ENCODE data around the gene ZNF428. TPM values are rescaled to one million over a fixed set of nuclear protein-coding genes. Genes with fewer than 3 reads are reported as not detected.

ZNF428 gene
- total RNA-seq, 1 donor from 2014 or later, result 52.5 TPM

GRCh38 chr19:43648633-43649032 is 29.2 kb upstream of the ZNF428 start:
- H3K27ac Mint-ChIP-seq (ENCODE audit: unreplicated experiment), result no peak overlapping the region
- TF ChIP-seq CTCF (IDR thresholded peaks at IDR 0.05), result no peak
- H3K27me3 Mint-ChIP-seq (ENCODE audit: low read depth), result no peaks in the 10 kb centered on the region
- no peak for DNase-seq (ENCODE audit: low spot score)
- H3K36me3 Mint-ChIP-seq (ENCODE audit: low read depth), result peaks cover 20% of the 10 kb centered on the region
- peaks cover 6% of the 10 kb centered on the region for H3K9me3 Mint-ChIP-seq (ENCODE audit: low read depth)
- H3K4me3 Mint-ChIP-seq (ENCODE audit: unreplicated experiment), result no peak overlapping the region
- H3K4me1 Mint-ChIP-seq (ENCODE audit: low read depth), result no peaks in the 10 kb centered on the region

- Mint-ChIP-seq H3K4me1 (ENCODE audit: low read depth) (peaks cover 11% of the 10 kb centered on the region), H3K4me3 (ENCODE audit: unreplicated experiment) (no peak overlapping the region), H3K36me3 (ENCODE audit: low read depth) (peaks cover 17% of the 10 kb centered on the region), H3K27me3 (ENCODE audit: low read depth) (peaks cover 6% of the 10 kb centered on the region), H3K9me3 (ENCODE audit: low read depth) (peaks cover 6% of the 10 kb centered on the region), H3K27ac (ENCODE audit: unreplicated experiment) (no peak overlapping the region)
- TF ChIP-seq CTCF (IDR thresholded peaks at IDR 0.05), result no peak
- DNase-seq (ENCODE audit: low spot score), result no peak
Observed at GRCh38 chr19:43644181-43644580, 24.8 kb upstream of the ZNF428 start.

GRCh38 chr19:43643326-43643725 is 23.9 kb upstream of the ZNF428 start:
- no peak overlapping the region for H3K4me3 Mint-ChIP-seq (ENCODE audit: unreplicated experiment)
- TF ChIP-seq CTCF (IDR thresholded peaks at IDR 0.05), result no peak
- peaks cover 12% of the 10 kb centered on the region for H3K27me3 Mint-ChIP-seq (ENCODE audit: low read depth)
- peaks cover 6% of the 10 kb centered on the region for H3K9me3 Mint-ChIP-seq (ENCODE audit: low read depth)
- H3K27ac Mint-ChIP-seq (ENCODE audit: unreplicated experiment), result no peak overlapping the region
- H3K4me1 Mint-ChIP-seq (ENCODE audit: low read depth), result peaks cover 15% of the 10 kb centered on the region
- H3K36me3 Mint-ChIP-seq (ENCODE audit: low read depth), result peaks cover 13% of the 10 kb centered on the region
- no peak for DNase-seq (ENCODE audit: low spot score)

- no peak for DNase-seq (ENCODE audit: low spot score)
- Mint-ChIP-seq H3K9me3 (ENCODE audit: low read depth) (peaks cover 6% of the 10 kb centered on the region), H3K4me1 (ENCODE audit: low read depth) (peaks cover 15% of the 10 kb centered on the region), H3K27ac (ENCODE audit: unreplicated experiment) (no peak overlapping the region), H3K27me3 (ENCODE audit: low read depth) (peaks cover 12% of the 10 kb centered on the region), H3K4me3 (ENCODE audit: unreplicated experiment) (no peak overlapping the region), H3K36me3 (ENCODE audit: low read depth) (peaks cover 11% of the 10 kb centered on the region)
- no peak for TF ChIP-seq CTCF (IDR thresholded peaks at IDR 0.05)
Observed at GRCh38 chr19:43642531-43642930, 23.1 kb upstream of the ZNF428 start.

GRCh38 chr19:43641333-43641732 is 21.9 kb upstream of the ZNF428 start:
- TF ChIP-seq CTCF (IDR thresholded peaks at IDR 0.05), result no peak
- H3K4me3 Mint-ChIP-seq (ENCODE audit: unreplicated experiment), result peak overlapping the region; percentile 47
- peaks cover 3% of the 10 kb centered on the region for H3K9me3 Mint-ChIP-seq (ENCODE audit: low read depth)
- peaks cover 15% of the 10 kb centered on the region for H3K27me3 Mint-ChIP-seq (ENCODE audit: low read depth)
- peaks cover 15% of the 10 kb centered on the region for H3K4me1 Mint-ChIP-seq (ENCODE audit: low read depth)
- no peak overlapping the region for H3K27ac Mint-ChIP-seq (ENCODE audit: unreplicated experiment)
- DNase-seq (ENCODE audit: low spot score), result no peak
- H3K36me3 Mint-ChIP-seq (ENCODE audit: low read depth), result peaks cover 4% of the 10 kb centered on the region

Data from chondrocyte (in vitro differentiated cells).